ENCODE measurements around the gene HMGB1.

Gene HMGB1

DNA sequence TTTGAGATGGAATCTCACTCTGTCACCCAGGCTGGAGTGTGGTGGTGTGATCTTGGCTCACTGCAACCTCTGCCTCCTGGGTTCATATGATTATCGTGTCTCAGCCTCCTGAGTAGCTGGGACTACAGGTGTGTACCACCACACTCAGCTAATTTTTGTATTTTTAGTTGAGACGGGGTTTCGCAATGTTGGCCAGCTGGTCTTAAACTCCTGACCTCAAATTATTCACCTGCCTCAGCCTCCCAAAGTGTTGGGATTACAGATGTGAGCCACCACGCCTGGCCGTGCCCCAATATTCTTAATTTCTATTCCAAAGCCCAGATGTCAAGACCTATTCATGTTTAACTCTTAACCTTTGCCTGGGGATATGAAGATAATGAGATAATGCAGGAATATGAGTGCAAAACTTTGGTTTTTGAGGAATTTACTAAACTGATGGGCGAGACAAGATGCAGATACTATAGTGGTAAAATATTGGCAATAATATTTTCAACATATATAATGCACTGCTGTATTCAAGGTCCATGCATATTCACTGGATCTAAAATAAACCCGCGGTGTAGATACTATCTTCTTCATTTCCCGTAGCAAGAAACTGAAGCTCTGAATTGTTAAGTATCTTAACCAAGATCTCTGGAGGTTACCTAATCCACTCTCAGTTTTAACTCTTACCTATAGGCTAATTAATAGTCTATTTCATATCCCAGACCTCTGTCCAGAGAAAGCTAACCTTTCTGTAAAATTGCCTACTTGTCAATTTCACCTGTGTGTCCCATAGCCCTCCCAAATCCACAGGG is 43.7 kb upstream of the HMGB1 start:
- no peak overlapping the region for H3K9ac ChIP-seq (ENCODE audit: low read depth, low read length)
- H3K79me2 ChIP-seq (ENCODE audit: insufficient read depth, low read length) = no peaks in the 10 kb centered on the region
- DNase-seq (no peak), ATAC-seq (ENCODE audit: insufficient read depth, low read depth) (no peak)
- no peak overlapping the region for H3K27ac ChIP-seq (ENCODE audit: low read length)
- no peaks in the 10 kb centered on the region for H3K9me3 ChIP-seq (ENCODE audit: insufficient read depth, low read length, severe bottlenecking)
- H3K4me2 ChIP-seq (ENCODE audit: insufficient read depth, low read length) = no peak overlapping the region
- H3K36me3 ChIP-seq (ENCODE audit: insufficient read depth, low read length) = no peaks in the 10 kb centered on the region
- H3K4me1 ChIP-seq (ENCODE audit: insufficient read depth, low read length) = peaks cover 10% of the 10 kb centered on the region
- no peaks in the 10 kb centered on the region for H3K27me3 ChIP-seq (ENCODE audit: insufficient read depth, low read length, poor library complexity)
- no peak overlapping the region for H3K4me3 ChIP-seq (ENCODE audit: low read depth in 1 of 2, low read length in 2 of 2)
- TF ChIP-seq EZH2 (IDR thresholded peaks at IDR 0.05; ENCODE audit: borderline replicate concordance, low read depth, low read length, severe bottlenecking) (no peak), CTCF (IDR thresholded peaks at IDR 0.05; ENCODE audit: borderline replicate concordance, extremely low read depth, low read length, poor library complexity, severe bottlenecking) (no peak)
- H4K20me1 ChIP-seq (ENCODE audit: insufficient read depth, low read length) = no peaks in the 10 kb centered on the region
- no peak overlapping the region for H2AFZ ChIP-seq (ENCODE audit: low read depth, low read length)

DNA sequence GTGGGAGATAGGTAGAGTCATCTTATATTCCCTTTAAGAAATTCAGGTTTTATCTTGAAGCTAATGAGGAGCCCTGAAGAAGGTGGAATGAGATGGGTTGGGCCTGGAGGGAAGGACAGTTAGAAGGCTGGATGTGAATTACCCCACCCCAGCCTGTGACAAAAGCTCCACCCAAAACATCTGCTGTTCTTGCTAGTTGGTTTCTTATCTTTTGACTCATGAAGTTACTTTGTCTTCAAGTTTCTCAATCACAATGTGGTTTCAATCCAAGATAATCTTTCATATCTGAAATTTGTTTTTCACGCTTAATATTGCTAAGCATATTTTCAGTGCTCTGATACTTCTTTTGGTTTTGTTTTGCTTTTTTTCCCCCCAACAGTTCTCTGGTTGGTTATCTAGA is 38.3 kb upstream of the HMGB1 start:
- 0 out of 3 replicates have a peak, but pooled peaks have one; percentile 47 for ATAC-seq (ENCODE audit: insufficient read depth, low read depth)
- Histone ChIP-seq H3K4me2 (ENCODE audit: insufficient read depth, low read length) (no peak overlapping the region), H3K79me2 (ENCODE audit: insufficient read depth, low read length) (no peaks in the 10 kb centered on the region), H4K20me1 (ENCODE audit: insufficient read depth, low read length) (no peaks in the 10 kb centered on the region), H3K4me1 (ENCODE audit: insufficient read depth, low read length) (peaks cover 26% of the 10 kb centered on the region), H3K9me3 (ENCODE audit: insufficient read depth, low read length, severe bottlenecking) (no peaks in the 10 kb centered on the region), H3K27me3 (ENCODE audit: insufficient read depth, low read length, poor library complexity) (no peaks in the 10 kb centered on the region), H3K9ac (ENCODE audit: low read depth, low read length) (no peak overlapping the region), H3K4me3 (ENCODE audit: low read depth in 1 of 2, low read length in 2 of 2) (no peak overlapping the region), H3K27ac (ENCODE audit: low read length) (peak overlapping the region; percentile 19; the same call in 1 of the 2 replicates), H3K36me3 (ENCODE audit: insufficient read depth, low read length) (no peaks in the 10 kb centered on the region), H2AFZ (ENCODE audit: low read depth, low read length) (no peak overlapping the region)
- TF ChIP-seq EZH2 (IDR thresholded peaks at IDR 0.05; ENCODE audit: borderline replicate concordance, low read depth, low read length, severe bottlenecking) (no peak), CTCF (IDR thresholded peaks at IDR 0.05; ENCODE audit: borderline replicate concordance, extremely low read depth, low read length, poor library complexity, severe bottlenecking) (no peak)
- peak; percentile 12 for DNase-seq

- no peaks in the 10 kb centered on the region for H4K20me1 ChIP-seq (ENCODE audit: insufficient read depth, low read length)
- peaks cover 23% of the 10 kb centered on the region for H3K4me1 ChIP-seq (ENCODE audit: insufficient read depth, low read length)
- no peak for DNase-seq
- H3K79me2 ChIP-seq (ENCODE audit: insufficient read depth, low read length) = no peaks in the 10 kb centered on the region
- no peak for TF ChIP-seq CTCF (IDR thresholded peaks at IDR 0.05; ENCODE audit: borderline replicate concordance, extremely low read depth, low read length, poor library complexity, severe bottlenecking)
- no peak for TF ChIP-seq EZH2 (IDR thresholded peaks at IDR 0.05; ENCODE audit: borderline replicate concordance, low read depth, low read length, severe bottlenecking)
- no peak overlapping the region for H3K4me3 ChIP-seq (ENCODE audit: low read depth in 1 of 2, low read length in 2 of 2)
- no peak overlapping the region for H2AFZ ChIP-seq (ENCODE audit: low read depth, low read length)
- no peak overlapping the region for H3K4me2 ChIP-seq (ENCODE audit: insufficient read depth, low read length)
- ATAC-seq (ENCODE audit: insufficient read depth, low read depth) = no peak
- H3K9me3 ChIP-seq (ENCODE audit: insufficient read depth, low read length, severe bottlenecking) = no peaks in the 10 kb centered on the region
- no peaks in the 10 kb centered on the region for H3K36me3 ChIP-seq (ENCODE audit: insufficient read depth, low read length)
- H3K27ac ChIP-seq (ENCODE audit: low read length) = no peak overlapping the region
- H3K9ac ChIP-seq (ENCODE audit: low read depth, low read length) = no peak overlapping the region
- H3K27me3 ChIP-seq (ENCODE audit: insufficient read depth, low read length, poor library complexity) = no peaks in the 10 kb centered on the region
Observed at GRCh38 chr13:30502237-30502636, 36.5 kb upstream of the HMGB1 start.
